ENCODE results near the gene GRPEL2.

Gene GRPEL2

DNA sequence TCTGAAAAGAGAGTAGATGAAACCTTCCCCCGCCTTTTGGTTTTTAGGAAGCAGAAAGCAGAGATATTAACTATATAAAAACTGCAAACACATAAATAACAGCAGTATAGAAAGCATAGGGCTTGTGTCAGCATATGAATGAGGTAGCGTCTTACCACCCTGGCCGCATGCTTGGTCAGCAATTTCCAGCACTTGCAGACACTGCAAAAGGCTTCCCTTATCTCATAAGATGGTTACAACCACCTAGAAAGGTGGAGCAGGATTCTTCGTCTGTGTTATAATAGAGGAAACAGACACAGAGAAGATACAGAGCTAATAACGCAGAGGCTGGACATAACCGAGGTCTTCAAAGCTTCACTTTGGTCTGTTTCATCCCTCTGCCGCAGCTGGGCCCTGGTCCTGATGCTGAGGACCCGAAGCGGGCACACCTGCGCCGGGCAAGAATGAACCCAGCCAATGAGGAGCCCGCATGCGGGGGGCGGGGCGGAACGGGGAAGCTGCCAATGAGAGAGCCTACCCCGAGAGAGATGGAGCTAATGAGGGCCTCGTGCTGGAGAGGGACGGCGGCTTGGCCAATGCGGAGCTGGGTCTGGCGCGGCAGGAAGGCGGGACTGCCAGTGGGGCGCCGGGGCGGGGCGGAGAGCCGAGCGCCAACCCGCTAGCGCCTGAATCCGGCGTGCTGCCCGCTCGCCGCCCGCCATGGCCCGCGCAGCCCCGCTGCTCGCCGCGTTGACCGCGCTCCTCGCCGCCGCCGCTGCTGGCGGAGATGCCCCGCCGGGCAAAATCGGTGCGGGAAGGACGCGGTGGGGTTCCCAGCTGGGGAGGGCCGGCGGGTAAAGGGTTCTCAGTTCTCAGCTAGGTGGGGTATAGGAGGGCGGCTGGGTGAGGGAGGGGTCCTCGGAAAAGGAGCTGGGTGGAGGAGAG is 12.3 kb downstream of the GRPEL2 start, which contains the start of gene PCYOX1L:
TSS of gene PCYOX1L (plus strand) at position 677 of the 924 bp plus-strand sequence. CDS start at position 700, 23 bp downstream.
- DNase-seq (ENCODE audit: low spot score) = peak; percentile 93

DNA sequence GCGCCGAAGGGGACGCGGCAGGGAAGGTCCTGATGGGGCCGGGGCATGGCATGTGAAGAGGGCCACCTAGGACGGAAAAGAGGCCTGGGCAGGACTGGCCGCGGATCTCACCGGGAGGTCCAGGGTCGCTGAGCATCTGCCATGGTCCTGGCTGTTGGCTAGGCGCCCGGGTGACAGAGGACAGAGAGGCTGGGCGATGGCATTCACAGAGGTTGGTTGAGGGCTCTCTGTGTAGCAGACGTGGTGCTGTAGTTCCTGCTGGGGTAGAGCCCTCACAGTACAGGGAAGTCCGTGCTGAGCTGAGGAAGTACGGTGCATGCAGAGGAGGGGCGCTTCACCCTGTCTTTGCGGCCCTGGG is 13.0 kb downstream of the GRPEL2 start:
- no peak for DNase-seq (ENCODE audit: low spot score)

DNA sequence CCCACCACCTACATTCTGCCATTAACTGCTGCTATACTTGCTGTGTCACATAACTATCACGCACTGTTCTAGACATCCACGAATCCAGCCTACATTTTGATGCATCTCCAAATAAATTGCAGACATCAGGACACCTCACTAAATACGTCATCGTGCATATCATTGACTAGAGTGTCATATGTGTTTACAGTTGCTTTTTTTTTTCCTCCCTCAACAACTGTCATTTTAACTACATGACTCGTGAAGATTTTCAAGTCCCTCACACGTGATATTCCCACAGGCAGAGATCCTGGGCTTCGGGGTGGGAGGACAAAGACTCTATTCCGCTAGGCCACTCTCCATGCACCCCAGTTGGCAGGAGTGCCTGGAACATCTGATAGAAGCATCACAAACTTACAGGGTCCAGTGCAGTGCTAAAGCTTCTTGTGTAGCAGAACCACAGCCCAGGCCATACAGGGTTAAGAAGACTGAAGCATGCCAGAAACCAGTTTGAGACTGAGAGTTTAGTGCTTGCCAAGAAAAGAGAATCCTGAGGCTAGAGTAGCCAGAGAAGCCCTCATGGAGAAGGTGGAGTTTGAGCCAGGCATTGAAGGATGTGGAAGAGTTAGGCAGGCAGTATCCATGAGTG is 13.7 kb downstream of the GRPEL2 start:
- peak; percentile 10 for DNase-seq (ENCODE audit: low spot score)

DNA sequence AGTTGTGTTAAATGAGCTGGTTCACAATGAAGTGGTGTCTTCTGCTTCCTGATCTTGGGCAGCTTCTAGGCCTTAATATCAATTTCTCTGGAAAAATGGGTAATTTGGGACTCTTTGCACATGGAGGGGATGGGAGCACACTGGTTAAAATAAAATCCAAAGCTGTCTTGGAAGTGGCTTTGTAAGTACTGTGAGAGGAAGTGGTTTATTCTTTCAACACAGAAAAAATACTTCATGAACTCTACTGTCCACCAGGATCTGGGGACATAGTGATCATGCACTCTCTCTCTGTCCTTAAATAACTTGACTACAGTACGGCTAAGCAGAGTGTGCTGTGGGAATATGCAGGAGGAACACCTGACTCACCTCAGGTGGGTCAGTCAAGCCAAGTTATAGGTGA is 15.0 kb downstream of the GRPEL2 start:
- DNase-seq (ENCODE audit: low spot score) = no peak

DNA sequence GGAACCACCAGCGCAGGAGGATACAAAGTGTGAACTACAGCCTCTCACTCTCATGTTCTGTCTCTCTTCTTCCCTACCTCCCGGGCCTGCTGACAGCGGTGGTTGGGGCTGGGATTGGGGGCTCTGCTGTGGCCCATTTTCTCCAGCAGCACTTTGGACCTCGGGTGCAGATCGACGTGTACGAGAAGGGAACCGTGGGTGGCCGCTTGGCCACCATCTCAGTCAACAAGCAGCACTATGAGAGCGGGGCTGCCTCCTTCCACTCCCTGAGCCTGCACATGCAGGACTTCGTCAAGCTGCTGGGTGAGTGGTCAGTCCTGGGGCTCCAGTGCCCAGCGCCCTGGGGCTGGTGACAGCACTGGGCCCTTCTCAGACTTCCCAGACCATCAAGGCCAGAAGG is 17.2 kb downstream of the GRPEL2 start:
- no peak for DNase-seq (ENCODE audit: low spot score)

DNA sequence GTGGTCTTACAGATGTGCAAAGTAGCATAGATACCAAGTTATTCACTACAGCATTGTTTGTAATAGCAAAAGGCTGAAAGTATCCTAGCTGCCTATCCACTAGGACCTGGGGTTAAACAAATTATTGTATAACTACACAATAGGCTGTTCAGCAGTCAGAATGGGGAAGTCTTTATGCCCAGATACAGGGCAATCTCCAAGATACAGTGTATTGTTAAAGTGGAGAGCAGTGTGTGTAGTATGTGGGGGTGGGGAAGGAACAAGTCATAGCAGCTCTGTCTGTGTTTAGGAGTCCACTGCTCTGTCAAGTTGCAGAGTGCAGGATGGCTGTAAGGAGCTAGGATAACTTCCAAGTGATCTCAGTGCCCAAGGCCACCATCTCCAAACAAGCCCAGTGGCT is 18.1 kb downstream of the GRPEL2 start:
- no peak for DNase-seq (ENCODE audit: low spot score)

DNA sequence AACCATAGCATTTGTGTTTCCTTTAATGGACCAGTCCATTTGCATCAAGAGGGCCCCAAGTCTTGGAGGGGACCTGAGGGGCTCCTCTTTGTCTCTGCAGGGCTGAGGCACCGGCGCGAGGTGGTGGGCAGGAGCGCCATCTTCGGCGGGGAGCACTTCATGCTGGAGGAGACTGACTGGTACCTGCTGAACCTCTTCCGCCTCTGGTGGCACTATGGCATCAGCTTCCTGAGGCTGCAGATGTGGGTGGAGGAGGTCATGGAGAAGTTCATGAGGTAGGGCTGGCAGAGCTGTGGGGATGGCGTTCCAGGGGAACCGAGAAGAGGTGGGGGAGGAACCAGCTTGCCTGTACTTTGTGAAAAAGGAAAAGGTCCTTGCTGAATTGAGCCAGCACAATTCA is 18.6 kb downstream of the GRPEL2 start:
- no peak for DNase-seq (ENCODE audit: low spot score)

DNA sequence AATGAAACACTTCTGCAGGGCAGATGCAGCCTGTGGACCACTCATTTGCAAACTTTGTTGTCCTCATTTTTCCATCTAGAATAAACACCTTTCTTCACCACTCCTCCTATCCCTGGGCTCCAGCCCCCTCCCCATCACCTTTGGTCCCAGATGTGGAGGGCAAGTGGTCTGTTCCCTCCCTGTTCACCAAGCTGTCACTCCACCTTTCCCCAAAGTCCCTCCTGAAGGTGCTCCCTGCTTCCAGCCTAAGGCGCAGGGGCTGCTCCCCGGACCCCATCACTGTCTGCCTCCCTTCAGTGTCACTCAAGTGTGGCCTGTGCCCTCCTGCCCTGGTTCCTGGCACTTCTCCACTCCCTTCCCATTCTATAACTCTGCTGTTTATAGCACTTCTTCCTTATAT is 19.4 kb downstream of the GRPEL2 start:
- DNase-seq (ENCODE audit: low spot score) = no peak

DNA sequence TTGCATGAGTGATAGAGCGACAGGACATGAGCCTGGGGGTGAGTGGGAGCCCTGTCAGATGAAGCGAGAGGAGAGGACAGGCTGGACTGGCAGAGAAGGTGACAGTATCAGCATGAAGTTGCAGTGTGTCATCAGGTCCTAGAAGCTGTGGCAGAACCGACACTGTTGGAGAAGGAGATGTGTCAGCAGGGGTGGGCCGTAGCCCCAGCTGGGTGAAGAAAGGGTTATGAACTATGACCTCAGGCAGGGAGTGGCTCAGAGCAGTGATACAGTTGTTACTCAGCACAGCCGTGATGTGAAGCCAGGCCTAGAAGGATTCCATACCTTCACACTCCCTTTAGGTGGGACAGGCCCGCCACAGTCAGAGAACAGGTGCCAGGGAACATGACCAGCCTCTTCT is 20.1 kb downstream of the GRPEL2 start:
- DNase-seq (ENCODE audit: low spot score) = no peak

DNA sequence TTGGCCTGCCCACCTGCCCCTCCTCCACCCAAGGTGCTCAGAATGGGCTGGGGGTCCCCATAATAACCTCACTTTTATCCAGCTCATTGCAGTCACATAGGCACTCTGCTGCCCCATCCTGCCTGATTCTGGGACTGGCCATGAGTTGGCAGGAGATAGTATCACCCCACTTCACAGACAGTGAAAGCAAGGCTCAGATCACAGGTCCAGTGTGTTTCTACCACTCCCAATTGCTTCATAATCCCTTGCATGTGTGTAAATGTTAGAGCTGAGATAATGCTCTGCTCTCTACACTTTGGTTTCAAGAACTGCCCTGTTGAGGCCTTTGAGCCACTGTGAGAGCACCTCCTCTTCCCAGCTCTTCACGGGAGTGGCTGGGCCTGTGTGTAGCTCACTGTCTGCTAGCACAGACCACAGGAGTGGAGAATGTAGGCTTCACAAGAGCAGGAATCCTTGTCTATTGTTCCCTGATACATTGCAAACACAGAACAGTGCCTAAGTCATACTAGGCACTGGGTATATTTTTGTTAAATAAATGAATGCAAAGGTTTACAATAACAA is 20.9 kb downstream of the GRPEL2 start:
- DNase-seq (ENCODE audit: low spot score) = peak; percentile 14

DNA sequence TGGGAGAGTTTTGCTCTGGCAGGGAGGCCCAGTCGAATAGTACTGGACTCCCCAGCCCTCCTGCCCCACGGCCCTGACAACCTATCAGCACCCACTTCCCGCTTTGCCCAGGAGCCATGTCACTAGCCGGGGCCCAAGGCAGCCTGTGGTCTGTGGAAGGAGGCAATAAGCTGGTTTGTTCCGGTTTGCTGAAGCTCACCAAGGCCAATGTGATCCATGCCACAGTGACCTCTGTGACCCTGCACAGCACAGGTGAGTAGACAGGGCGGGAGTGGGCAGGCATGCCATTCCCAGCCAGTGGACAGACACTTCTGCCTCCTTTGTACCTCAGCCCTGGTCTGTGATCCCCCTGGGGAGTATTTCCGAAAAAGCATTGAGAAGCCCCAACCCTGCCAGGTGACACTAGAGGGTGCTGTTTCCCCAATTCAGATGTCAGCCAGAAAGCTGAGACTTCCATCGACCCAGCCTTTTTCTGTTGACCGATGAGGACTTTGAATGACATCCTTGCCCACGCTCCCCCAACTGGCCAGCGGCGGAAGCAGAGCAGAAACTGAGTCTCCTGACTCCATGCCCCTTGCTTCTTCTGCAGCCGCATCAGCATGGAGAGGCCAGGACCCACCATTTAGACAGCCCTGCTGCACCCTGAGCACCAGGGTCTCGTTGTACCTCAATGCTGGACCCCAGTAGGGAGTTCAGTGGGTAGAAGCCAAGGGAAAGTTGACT is 22.1 kb downstream of the GRPEL2 start:
- peak; percentile 75 for DNase-seq (ENCODE audit: low spot score)

DNA sequence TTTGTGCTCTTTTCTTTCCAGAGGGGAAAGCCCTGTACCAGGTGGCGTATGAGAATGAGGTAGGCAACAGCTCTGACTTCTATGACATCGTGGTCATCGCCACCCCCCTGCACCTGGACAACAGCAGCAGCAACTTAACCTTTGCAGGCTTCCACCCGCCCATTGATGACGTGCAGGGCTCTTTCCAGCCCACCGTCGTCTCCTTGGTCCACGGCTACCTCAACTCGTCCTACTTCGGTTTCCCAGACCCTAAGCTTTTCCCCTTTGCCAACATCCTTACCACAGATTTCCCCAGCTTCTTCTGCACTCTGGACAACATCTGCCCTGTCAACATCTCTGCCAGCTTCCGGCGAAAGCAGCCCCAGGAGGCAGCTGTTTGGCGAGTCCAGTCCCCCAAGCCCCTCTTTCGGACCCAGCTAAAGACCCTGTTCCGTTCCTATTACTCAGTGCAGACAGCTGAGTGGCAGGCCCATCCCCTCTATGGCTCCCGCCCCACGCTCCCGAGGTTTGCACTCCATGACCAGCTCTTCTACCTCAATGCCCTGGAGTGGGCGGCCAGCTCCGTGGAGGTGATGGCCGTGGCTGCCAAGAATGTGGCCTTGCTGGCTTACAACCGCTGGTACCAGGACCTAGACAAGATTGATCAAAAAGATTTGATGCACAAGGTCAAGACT is 22.8 kb downstream of the GRPEL2 start:
- DNase-seq (ENCODE audit: low spot score) = no peak

DNA sequence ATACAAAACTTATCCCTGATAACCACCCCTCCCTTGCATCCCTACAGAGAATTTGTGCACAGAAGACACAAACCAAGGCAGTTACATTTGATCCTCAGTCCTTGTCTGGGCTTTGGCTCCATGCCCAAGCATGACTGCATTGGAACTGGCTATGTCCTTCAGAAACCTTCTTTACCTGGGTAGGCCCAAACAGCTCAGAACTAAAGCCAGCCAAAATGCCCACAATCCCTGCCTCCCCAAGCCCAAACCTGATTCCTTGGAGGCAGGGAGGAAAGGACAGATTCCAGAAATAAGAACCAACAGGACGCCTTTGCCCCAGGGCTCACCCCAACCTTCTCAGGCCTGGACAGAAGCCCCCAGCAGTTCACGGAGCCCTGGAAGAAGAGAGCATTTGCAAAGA is 25.6 kb downstream of the GRPEL2 start:
- no peak for DNase-seq (ENCODE audit: low spot score)

DNA sequence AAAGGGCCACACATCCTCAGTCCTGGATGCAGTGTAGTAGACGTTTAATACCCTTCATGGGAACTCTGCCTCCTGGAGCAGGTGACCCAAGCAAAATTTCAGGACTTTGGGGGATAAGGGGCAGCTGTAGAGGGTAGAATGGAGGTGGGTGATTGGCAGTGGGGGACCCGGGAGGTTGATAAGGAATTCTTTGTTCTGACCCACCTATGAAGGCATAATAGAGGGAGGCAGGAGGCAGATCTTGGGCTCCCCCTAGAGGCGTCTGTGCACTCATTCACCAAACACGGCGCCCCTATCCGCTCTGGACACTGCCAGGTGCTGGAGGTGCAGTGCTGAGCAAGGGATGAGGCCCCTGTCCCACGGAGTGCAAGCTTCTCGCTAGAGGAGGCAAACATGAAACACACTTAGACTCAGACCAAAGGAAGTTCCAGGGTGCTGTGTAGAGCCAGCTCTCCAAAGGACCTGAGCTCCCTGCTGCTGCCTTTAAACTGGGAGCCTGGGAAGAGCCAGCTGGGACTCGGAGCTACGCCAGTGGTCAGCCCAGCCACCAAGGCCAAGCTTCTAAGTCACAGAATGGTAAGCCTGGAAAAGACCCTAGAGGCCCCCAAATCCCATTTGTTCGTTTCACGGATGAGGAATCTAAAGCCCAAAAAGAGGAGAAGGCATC is 26.1 kb downstream of the GRPEL2 start:
- DNase-seq (ENCODE audit: low spot score) = peak; percentile 74

DNA sequence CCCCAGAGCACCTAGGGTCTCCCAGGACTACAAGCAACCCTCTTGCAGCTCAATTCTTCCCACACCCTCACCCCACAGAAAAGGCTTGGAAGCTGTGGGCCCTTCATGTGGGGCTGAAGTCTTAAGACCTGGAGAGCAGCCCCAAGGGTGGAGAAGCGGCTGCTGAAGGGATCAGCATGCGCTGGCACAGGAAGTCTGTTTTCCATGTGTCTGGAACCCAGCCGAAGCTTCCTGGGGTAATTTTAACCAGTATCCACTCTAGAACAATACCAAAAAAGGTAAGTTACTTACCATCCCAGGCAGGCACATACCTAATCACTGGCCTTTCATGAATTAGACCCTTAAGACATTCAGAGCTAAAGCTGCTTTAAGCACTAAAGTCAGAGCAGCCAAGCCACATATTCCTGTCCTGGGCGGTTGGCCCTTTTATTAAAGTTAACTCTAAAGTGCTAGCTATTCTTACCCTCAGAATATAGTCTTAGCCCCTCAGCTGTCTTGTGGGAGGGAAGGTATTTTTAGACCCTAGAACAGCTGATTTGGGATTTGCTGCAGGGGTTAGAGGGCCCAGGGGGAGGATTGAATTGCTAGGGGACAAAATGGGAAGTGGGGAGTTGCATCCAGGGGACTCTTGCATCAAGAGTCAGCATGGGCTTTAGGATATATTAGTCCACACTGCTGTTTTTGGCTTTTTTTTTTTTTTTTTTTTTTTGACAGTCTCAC is 26.9 kb downstream of the GRPEL2 start:
- DNase-seq (ENCODE audit: low spot score) = no peak

DNA sequence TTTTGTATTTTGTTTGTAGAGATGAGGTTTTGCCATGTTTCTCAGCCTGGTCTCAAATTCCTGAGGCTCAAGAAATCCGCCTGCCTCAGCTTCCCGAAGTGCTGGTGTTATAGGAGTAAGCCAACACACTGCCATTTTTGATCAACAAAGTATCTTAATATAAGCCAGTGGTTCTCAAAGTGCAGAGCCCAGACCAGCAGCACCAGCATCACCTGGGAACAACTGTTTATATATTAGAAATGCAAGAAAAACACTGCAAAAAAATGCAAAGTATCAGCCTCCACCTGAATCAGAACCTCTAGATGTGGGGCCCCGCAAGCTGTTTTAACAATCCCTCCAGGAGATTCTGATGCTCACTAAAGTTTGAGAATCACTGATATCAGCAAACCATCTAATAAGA is 27.6 kb downstream of the GRPEL2 start:
- DNase-seq (ENCODE audit: low spot score) = no peak

DNA sequence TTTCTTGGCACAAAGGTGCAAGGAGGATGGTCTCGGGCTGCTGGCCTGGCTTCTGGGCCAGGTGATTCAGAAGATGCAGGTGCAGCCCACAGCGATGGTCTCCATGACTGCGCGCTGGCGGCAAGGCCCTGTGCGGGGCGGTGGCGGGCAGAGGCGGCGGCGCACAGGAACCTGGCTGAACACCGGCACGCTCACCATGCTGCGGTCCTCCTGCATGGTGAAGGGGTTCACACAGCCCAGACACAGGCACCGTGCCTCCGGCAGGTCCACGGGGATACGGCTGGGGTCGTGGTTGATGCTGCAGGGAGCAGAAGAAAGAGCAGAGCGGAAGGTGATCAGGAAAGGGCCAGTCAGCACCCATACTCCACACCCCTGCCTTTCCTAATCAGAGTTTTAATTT is 29.0 kb downstream of the GRPEL2 start:
- DNase-seq (ENCODE audit: low spot score) = no peak

DNA sequence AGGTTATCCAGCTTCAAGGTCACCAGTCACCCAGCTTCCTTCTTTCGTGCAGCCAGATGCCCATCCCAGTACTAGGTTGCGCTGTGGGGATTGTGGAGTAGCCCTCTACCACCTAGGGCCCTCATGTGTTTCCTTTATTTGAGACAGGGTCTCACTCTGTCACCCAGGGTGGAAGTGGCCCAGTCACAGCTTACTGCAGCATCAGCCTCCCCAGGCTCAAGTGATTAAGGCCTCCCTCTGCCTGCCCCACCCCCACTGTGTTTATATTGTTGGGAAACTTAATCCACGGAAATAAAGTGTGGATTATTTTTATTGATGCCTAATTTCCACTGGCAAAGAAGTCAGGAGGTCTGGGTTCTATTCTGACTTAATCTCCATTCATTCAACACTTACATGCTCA is 29.5 kb downstream of the GRPEL2 start:
- DNase-seq (ENCODE audit: low spot score) = no peak

DNA sequence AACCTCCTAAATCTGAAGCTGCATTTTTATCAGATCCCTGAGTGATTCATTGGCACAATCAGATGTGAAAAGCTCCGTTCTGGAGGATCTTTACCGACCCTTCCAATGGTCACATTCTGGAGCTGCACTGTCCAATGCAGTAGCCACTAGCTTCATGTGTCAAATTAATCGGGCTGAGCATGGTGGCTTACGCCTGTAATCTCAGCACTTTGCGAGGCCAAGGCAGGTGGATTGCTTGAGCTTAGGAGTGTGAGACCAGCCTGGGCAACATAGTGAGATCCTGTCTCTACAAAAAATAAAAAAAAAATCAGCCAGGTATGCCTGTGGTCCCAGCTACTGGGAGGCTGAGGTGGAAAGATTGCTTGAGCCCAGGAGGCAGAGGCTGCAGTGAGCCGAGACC is 30.1 kb downstream of the GRPEL2 start:
- no peak for DNase-seq (ENCODE audit: low spot score)

DNA sequence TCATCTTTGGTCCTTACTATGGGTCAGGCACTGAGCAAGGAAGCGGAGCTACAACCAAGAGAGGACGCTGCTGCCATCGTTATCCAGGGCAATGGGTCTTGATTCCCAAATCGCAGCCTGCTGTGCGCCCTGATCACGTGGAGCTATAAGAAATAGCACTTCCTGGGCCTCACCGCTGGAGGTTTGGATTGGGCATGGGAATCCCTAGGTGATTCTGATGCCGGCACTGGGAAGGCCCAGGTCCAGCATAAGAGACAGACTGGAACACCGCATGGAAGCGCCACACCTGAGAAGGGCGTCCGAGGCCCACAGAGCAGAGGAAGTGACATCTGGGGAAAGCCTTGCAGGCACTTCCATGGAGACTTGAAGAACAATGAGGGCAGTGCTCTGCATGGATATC is 30.8 kb downstream of the GRPEL2 start:
- no peak for DNase-seq (ENCODE audit: low spot score)

Data from hematopoietic multipotent progenitor cell treated with erythropoietin and hydrocortisone succinate and interleukin-3 and kit ligand, for 17 days (in vitro differentiated cells).